RPMI8226 (cell line): ENCODE results near the gene SLC66A2.

ENCODE experiments used
- DNase-seq: peaks from one replicate; pipeline ENCODE4 v3.0.0-alpha.2; 2015

Gene SLC66A2

DNA sequence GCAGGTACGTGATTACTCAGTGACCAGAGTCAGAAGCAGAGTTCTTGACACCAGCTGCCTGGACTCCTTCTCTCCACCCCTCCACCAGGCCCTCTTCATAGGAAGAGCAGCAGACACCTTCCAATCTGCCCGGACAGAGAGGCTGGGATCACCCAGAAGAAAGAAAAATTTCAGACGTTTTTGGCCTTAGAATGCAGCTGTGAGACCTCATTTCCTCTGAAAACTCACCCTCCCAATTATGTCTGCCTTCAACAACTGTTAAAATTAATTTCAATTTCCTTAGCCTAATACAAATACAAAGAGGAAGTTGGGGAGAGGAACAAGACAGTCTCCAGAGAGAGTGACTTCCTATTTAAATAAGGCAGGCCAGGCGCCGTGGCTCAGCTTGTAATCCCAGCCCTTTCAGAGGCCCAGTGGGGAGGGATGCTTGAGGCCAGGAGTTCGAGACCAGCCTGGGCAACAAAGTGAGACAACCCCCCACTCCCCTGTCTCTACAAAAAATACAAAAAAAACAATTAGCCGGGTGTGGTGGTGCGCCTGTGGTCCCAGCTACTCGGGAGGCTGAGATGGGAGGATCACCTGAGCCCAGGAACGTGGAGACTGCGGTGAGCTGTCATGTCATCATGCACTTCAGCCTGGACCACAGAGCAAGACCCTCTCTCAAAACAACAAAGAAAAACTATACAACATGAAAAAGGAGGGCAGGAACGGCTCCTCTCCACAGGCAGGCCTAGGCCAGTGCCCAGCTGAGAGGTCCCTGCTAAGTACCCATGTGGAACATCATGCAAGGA lies 1.6 kb downstream of the SLC66A2 start:
- DNase-seq, result peak; percentile 47

DNA sequence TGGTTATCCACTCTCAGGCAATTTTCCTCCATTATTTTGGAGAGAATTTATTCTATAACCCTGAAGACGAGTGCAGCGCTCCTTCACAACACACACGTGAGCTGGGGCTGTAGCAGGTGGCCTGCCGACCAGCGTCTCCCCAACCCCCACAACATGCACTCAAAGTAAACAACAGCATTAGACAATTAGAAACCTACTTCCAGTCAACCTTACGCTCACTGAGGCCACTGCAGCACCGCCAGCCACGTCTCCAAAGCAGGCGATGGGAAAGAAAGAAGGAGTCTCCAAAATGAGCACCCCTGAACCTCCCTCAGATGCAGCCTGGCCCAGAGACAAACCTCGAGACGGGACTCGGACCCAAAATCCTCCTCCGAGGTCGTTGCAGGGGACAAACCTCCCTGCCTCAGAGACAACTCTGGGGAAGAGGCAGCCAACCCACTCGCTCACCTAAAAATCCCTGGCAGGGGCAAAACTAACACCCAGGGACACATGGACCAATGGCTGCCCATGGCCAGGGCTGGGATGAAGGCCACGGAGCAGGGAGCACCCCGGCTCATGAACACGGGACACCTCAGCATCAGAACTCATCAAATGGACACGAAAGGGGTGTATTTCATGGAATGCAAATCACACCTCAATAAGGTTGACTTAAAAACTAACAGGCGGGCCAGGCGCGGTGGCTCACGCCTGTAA lies 2.6 kb downstream of the SLC66A2 start:
- no peak for DNase-seq

DNA sequence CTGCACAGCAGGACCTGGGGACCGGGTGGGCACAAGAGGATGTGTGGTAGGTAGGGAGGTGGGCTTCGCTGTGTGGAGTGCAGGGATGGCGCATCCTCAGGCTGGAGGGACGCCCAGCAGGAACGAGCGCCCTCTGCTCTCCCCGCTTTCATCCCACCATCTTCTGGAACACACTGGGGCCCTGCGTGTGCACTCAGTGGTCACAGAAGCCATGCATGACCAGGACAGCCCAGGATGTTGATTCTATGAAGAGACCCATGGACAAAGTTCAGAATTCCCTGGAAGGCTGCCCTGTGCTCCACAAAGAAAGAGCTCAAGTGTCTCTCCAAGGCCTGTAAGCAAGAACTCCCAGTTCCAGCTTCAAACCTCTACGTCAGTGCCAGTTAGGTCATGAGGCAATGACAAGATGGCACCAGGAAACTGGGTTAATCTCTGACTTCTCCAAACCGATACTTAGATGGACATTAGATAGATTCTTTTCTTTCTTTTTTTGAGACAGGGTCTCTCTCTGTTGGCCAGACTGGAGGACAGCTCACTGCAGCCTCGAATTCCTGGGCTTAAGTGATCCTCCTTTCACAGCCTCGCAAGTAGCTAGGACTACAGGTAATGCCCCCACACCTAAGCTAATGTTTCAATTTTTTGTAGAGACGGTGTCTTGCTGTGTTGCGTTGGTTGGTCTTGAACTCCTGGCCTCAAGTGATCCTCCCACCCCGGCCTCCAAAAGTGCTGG lies 3.4 kb downstream of the SLC66A2 start:
- no peak for DNase-seq

DNA sequence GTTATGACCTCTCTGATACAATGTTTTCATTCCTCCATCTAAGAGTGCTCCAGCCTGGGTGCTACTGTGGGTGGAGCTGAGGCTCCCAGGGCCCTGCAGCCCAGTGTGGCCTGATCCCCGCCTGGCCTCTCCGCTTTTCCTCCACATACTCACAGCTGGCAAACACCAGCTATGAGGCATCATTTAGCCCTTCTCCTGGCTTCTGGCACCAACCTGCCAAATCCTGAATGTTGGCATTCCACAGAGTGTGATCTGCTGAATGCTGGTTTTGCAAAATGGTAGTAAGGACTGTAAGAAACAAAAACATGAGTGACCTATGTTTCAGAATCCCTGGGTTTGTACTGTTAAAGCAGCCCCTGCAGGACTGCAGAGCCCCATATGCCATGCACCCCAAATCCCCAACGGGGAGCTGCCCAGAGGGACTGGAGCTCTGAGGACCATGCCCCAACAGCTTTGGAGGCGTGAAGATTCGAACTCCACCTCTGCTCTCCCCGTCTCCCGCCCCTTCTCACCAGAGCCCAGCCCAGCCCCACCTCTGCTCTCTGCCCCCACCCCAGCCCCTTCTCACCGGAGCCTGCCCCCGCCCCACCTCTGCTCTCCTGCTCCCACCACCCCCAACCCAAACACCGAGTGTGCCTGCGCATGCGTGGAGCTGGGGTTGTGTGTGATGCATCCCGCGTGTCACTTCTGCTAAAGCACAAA lies 4.2 kb downstream of the SLC66A2 start:
- no peak for DNase-seq

DNA sequence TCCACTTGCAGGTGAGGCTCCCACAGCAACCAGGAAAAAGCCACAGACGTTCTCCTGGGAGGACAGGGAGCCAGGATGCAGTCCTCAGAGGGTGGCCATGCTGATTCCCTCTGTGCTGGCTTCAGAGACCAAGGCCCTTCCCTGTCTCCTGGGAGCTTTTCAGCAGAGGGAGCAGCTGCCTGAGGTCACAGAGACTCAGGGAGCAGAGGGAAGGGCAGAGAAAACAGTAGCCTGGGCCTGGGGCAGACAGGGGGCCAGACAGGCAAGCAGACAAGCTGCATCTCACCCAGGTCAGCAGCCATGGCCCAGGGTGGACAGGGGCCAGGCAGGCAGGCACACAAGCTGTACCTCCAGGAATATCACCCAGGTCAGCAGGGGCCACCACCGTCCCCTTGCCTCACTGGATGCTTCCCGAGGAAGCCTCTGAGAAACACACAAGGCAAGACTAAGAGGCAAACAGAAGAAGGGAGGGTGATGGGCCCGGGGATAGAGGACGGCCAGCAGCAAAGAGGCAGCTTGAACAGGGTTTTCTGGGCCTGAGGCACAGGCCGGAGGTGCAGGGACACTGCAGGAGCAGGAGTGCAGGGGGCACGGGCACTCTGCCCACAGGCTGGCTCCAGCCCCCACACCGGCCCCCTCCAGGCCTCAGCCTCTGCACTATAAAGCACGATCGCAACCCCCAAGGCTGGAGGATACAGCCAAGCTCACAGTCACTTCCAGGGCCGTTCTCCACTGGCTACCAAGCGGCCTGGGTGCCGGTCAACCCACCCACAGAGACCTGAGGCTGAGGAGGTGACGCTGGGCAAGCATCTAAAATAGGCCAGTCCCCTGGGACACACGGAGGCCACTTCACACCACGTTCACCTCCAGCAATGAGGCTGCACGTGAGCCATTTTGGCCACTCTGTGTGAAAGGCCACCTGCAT lies 6.1 kb downstream of the SLC66A2 start:
- no peak for DNase-seq

DNA sequence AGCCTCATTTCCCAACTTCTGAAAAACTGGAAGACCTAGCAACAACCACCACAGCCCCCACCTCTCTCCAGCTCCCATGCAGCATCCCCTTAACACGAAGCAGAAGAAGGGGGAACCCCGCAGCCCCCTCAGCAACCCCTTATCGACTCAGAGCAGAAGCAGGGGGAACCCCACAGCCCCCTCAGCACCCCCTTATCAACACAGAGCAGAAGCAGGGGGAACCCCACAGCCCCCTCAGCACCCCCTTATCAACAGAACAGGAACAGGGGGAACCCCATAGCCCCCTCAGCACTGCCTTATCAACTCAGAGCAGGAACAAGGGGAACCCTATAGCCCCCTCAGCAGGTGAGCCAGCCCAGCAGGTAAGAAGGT lies 6.7 kb downstream of the SLC66A2 start:
- DNase-seq, result no peak

DNA sequence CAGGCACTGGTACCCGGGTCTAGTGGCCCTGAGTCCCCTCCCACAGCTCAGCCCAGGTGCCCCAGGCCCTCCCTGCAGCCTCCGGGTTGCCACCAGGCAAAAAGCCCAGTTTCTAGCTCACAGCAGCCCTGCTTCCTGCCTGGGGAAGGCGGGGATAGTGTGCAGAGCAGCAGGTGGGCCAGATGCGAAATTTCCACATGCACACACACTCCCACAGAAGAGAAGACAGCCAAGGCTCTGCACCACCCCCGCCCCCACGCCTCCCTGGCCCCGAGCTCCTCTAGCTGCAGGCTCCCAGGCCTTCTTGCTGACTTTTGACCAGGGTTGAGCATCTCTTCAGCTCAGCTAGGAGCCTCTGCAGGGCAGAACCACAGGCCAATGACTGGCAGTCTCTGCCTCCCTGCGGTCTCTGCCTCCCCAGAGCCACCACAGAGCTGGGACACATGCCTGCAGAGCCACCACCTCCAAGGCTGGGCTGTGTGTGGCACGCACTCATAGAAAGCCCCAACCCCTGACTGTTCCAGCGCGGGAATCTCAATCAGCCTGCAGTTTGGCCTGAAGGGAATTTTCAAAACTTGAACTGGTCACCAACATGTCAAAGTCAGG lies 7.2 kb downstream of the SLC66A2 start:
- peak; percentile 50 for DNase-seq

DNA sequence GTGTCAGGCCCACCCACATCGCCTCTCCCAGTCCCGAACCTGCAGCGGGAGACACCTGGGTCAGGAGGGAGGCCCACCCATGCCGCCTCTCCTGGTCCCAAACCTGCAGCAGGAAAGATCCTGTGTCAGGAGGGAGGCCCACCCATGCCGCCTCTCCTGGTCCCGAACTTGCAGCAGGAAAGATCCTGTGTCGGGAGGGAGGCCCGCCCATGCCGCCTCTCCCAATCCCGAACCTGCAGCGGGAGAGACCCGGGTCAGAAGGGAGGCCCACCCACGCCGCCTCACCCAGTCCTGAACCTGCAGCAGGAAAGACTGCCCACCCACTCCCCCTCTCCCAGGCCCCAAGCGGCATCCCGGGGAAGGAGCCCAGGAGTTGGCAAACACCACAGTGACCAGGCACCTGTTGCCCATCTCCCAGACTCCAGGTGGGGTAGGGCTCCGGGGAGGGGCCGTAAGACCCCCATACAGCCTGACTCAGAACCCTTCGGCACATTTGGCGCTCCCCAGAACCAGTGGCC lies 7.8 kb downstream of the SLC66A2 start:
- no peak for DNase-seq

DNA sequence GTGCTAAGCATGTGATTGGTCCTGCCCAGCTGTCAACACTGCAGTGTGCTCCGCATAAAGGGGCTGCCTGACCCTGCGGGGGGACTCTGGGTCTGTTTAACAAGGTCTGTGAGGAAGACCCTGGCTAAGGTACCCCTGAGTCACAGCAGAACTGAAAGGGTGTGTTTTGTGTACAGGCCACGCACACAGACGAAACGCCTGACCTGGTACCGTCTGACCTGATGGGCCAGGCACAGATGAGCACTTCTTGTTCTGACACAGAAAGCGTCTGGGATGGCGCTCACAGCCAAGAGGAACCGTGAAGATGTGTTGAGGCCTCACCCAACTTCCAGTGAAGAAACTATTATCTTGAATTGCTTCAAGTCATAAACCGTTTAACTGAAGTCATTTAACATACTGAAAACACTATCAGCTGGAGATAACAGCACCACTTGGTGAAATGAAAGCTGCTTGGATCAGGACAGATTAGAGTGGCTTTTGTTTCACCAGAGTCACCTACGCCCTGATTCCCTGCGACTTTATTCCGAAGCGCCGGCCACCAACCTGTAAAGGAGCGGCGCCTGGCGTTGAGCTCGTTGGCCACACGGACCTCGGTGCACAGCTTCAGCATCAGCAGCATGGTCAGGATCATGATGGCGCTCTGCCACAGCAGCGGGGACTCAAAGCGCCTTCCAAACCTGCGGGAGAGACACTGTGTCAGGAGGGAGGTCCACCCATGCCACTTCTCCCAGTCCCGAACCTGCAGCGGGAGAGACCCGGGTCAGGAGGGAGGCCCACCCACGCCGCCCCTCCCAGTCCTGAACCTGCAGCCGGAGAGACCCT lies 8.5 kb downstream of the SLC66A2 start:
- no peak for DNase-seq

DNA sequence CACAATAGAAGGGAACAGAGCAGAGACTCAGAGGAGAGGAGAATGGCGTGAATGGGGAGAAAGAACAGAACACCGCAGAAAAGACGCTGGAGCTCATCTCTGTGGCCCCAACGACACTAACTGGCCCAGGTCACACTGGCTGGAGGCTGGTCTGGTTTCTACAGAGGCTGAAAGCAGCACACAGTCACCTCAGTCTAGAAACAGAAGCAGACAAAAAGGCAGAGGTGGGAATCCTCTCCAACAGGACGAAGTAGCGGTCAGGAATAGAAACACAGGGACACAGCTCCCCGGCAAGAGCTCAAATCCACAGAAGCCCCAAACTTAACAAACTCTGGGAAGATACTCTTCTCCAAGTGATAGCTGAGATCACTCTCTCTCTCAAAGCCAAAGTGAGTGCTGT lies 9.2 kb downstream of the SLC66A2 start:
- no peak for DNase-seq

DNA sequence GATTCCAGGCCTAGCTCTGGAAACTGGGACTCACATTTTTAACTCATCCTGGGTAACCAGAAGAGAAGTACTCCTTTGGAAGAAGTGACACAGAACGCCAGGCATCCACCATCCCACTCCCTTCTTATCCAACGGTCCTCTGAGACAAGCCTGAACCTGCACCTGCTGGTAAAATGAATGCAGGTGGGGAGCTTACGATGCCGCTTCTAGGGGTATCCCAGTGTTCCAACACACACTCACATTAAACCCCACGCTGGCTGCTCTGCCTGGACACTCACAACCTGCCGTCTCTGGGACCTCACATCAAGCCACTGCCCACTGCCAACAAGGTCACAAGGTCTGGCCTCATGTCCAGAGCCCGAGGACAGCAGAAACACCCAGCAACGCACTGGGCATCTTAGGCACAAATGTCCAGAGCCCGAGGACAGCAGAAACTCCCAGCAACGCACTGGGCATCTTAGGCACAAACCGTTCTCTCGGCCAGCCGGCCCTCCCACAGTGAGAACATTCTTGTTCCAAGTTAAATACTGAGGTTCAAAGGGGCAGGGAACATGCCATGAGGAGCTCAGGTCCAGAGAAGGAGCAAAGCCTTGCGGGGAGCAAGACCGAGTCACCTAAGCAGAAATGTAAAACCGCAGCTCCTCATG lies 9.9 kb downstream of the SLC66A2 start:
- no peak for DNase-seq

DNA sequence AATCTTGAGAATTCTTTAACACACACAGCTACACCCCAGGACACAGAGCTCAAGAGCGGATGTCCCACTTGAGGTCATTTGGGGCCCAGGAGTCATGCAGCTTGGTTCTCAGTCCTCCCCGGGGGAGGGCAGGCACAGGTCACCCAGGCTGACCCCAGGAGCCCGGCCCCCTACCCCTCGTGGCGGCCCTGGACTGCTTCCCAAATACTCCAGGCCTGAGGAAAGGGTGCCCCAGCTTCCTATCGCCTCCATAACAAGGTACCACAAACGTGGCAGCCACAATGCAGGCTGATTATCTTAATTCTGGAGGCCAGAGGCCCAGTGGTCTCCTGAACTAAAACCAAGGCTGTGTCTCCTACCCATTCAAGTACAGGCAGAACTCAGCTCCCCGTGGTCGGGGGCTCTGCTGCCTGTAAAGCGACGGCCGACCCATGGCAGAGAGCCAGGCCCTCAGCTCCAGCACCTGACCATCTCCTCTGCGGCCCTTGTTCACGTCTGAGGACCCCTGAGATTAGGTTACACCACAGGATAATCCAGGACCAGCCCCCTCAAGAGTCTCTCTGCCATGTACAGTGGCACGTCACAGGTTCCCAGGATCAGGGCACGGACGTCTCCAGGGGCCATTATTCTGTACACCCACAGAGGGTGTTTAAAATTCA lies 10.5 kb downstream of the SLC66A2 start:
- DNase-seq, result no peak

DNA sequence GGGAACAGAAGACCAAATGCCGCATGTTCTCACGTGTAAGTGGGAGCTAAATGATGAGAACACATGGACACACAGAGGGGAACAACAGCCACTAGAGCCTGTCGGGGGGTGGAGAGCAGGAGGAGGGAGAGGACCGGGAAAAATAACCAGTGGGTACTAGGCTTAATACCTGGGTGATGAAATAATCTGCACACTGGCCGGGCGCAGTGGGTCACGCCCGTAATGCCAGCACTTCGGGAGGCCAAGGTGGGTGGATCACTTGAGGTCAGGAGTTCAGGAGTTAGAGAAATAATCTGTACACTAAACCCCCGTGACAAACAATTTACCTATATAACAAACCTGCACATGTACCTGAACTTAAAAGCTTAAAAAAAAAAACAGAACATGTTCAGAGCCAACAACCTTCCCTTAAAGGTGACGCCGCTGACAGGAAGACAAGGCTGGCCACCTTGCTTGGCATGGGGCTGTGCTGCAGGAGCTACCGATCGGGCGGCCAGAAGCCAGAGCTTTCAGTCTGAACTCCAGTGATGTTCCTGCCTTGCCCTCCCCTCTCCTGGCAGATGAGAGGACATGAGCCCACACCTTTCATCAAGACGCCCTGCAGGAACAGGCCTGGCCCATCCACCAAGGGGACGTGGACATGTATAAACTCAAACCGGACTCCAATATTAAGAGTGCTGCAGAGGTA lies 11.2 kb downstream of the SLC66A2 start:
- no peak for DNase-seq

DNA sequence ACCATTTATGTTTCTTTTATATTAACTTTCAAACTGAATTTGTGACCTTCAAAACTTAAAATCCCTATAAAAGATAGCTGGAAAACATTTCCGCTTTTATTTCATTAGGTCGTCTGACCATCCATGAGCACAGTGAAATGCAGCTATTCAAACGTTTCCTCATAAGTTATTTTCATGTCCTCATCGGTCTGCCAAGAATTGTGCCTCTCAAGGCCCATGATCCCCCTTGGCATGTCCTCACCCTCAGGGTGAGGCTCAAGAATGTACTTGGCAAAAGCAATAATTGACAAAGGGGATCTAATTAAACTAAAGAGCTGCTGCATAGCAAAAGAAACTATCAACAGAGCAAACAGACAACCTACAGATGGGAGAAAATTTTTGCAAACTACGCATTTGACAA lies 12.4 kb downstream of the SLC66A2 start:
- DNase-seq, result no peak

DNA sequence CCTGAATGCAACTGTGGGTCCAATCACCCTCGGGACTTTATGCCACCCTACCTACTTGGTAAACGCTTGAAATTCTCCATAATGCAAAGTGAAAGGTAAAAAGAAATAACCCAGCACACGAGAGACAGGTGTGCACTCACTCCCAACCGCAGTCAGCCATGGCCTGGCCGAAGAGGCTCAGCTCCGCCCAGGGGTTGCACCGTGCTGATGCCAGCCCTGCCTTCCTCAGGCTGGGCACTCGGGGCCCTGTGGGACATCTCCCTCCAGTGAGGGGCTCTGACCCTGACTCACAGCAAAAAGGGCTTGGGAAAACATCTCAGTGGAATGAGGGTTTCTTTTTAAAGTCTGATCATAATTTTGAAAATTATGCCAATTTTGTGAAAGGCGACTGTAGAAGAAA lies 13.3 kb downstream of the SLC66A2 start:
- DNase-seq, result no peak

DNA sequence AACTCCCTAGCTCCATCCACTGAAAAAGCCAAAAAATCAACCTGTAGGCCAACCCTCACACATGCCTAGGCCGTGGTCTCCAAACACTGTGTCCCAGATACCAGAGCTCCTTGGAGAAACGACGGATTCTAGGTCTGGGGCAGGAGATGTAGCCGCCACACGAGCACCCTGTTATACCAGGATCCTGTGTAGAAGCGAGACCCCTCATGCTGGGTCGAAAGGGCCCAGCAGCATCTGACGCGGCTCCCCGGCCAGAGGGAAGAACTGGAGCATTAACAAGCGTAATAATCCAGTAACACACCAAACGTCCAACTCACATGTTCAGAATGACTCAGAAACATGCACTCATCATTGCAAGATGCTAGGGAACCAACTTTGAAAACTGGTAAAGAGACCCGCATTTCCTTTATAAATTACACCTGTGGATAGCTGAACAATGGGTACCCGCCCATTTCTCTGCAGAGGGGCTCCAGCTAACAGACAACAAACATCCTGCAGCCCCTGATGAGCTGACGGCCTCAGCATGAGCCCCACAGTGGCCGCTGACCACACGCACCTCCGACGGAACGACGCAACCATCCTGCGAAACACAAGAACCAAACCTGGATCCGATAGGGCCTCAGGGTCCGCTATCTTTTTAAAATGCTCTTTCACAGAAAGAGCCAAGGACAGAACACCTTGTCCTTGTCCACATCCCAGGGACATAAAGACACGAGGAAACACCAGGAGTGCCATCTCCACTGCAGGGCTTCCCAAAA lies 14.2 kb downstream of the SLC66A2 start:
- no peak for DNase-seq

DNA sequence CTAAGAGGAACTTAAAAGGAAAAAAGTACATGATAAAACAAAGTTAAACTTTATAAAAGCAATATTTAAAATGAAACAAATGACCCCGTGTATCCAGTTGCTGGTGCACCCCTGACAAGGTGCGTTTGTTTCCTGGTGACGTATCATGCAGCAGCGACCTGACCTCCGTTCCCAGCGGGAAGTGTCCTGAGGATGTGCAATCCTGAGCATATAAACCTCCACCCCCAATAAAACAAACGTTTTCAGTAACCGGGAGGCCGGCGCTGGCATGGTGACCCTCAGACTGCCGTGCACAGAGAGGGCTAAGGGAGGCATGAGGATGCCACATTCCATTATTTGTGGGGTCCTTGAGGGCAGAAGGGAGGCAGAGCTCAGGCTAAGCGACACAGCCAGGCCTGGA lies 14.8 kb downstream of the SLC66A2 start:
- DNase-seq, result no peak

DNA sequence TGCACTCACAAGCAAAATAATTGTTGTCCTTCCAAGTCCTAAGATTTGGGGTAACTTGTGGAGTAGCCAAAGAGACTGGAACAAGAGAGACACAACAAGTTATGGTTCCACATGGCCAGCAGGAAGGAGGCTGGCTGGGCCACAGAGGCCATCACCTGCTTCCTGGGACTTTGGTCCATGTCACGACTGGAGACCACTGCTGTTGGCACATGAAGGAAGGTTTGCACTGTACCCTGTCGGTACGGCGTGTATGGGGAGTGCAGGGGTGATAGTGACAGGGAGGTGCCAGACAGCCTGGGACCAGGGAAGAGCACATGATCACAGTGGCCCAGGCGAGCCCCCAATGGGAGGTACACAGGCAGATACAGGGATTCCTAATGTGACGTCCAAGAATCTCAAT lies 15.5 kb downstream of the SLC66A2 start:
- DNase-seq, result no peak
